Fibroblast of lung (primary cell): ENCODE measurements around the gene FOS. TPM values are rescaled to one million over a fixed set of nuclear protein-coding genes. Genes with fewer than 3 reads are reported as not detected.
A peak's percentile ranks its signal among the peaks of the same experiment; 100 is the strongest.

ENCODE experiments used
- DNase-seq, 2 donors: peaks; one replicate each; pipeline versions ENCODE4 v3.0.0 to v3.0.0-alpha.2; 2010; ENCODE audit warnings: low read depth in 2 of 2
- H2AFZ ChIP-seq: 2 replicates; pipeline ENCODE4 v1.5.1; 2012; ENCODE audit warnings: low read length, control low read depth, inconsistent platforms
- H3K27ac ChIP-seq: 2 replicates; pipeline ENCODE4 v1.5.1; 2011; ENCODE audit warnings: low read length, control low read depth; ENCODE audit not compliant: insufficient read depth
- H3K27me3 ChIP-seq: 2 replicates; pipeline ENCODE4 v1.5.1; 2011; ENCODE audit warnings: mild to moderate bottlenecking, low read length; ENCODE audit not compliant: control insufficient read depth, insufficient read depth
- H3K36me3 ChIP-seq: 2 replicates; pipeline ENCODE4 v1.5.1; 2011; ENCODE audit warnings: low read length; ENCODE audit not compliant: control insufficient read depth, insufficient read depth
- H3K4me1 ChIP-seq: 2 replicates; pipeline ENCODE4 v1.5.1; 2011; ENCODE audit warnings: low read length; ENCODE audit not compliant: control insufficient read depth, insufficient read depth; ENCODE audit errors: extremely low read depth
- H3K4me2 ChIP-seq: 2 replicates; pipeline ENCODE4 v1.5.1; 2011; ENCODE audit warnings: low read length, control low read depth; ENCODE audit not compliant: insufficient read depth; ENCODE audit errors: extremely low read depth
- H3K4me3 ChIP-seq, 4 experiments: fragments of 200-600 bp in 1 of 4; sonication (generic) in 1 of 4; replicated peaks in 1 of 4; 2 replicates each; pipeline ENCODE4 v1.5.1; 2011 to 2016; ENCODE audit warnings: low read length in 4 of 4, low read depth in 3 of 4, mild to moderate bottlenecking in 3 of 4, control low read depth in 2 of 4, inconsistent platforms in 1 of 4, mixed read lengths in 1 of 4; ENCODE audit not compliant: insufficient read depth in 1 of 4; ENCODE audit errors: control extremely low read depth in 1 of 4
- H3K79me2 ChIP-seq: 2 replicates; pipeline ENCODE4 v1.5.1; 2012; ENCODE audit warnings: mild to moderate bottlenecking, low read length, inconsistent platforms; ENCODE audit not compliant: control insufficient read depth, insufficient read depth
- H3K9ac ChIP-seq: 2 replicates; pipeline ENCODE4 v1.5.1; 2011; ENCODE audit warnings: mild to moderate bottlenecking, low read length, control low read depth; ENCODE audit not compliant: insufficient read depth
- H3K9me3 ChIP-seq: 2 replicates; pipeline ENCODE4 v1.5.1; 2012; ENCODE audit warnings: low read depth, low read length; ENCODE audit not compliant: control insufficient read depth, insufficient read depth
- H4K20me1 ChIP-seq: 2 replicates; pipeline ENCODE4 v1.5.1; 2011; ENCODE audit warnings: low read length; ENCODE audit not compliant: control insufficient read depth, insufficient read depth; ENCODE audit errors: extremely low read depth
- EZH2 ChIP-seq: IDR thresholded peaks from 2 replicates; pipeline ENCODE4 v1.5.1; 2012; ENCODE audit warnings: low read length, control low read depth, mild to moderate bottlenecking; ENCODE audit errors: missing control alignments
- polyA minus RNA-seq: library from RNA; depleted of rRNA, polyadenylated mRNA; stranded (reverse); fragments of >200 nt; gene quantifications from 2 replicates; pipeline ENCODE4 v1.2.3, GENCODE V29; 2011; ENCODE audit warnings: low replicate concordance
- polyA plus RNA-seq, 2 donors: library from polyadenylated mRNA; depleted of rRNA in 1 of 2; stranded (reverse) in 1 of 2; unstranded in 1 of 2; fragments of >200 nt; gene quantifications; 2 replicates each; pipeline ENCODE4 v1.2.1, GENCODE V29; 2011 to 2012; ENCODE audit warnings: missing spikeins in 1 of 2
- total RNA-seq: library from RNA; depleted of rRNA; stranded (reverse); fragments of >200 nt; gene quantifications from 2 replicates; pipeline ENCODE4 v1.2.1, GENCODE V29; 2014
- TF ChIP-seq, protein P1 (sequence below), 2 donors: IDR thresholded peaks in 1 of 2; conservative IDR thresholded peaks in 1 of 2; 1 replicate in 1 of 2; 2 replicates in 1 of 2; pipeline ENCODE4 v1.5.1; 2011 to 2012; ENCODE audit warnings: low read length in 2 of 2, control low read depth in 1 of 2, inconsistent platforms in 1 of 2, low read depth in 1 of 2, mild to moderate bottlenecking in 1 of 2

The FOS gene
- 71.4 and 178 TPM in 2 replicates for total RNA-seq
- 24.6 and 347 TPM in 2 replicates for polyA plus RNA-seq
- 20.7 and 373 TPM in 2 replicates for polyA plus RNA-seq (2012)
- 80.6 and 399 TPM in 2 replicates for polyA minus RNA-seq

DNA sequence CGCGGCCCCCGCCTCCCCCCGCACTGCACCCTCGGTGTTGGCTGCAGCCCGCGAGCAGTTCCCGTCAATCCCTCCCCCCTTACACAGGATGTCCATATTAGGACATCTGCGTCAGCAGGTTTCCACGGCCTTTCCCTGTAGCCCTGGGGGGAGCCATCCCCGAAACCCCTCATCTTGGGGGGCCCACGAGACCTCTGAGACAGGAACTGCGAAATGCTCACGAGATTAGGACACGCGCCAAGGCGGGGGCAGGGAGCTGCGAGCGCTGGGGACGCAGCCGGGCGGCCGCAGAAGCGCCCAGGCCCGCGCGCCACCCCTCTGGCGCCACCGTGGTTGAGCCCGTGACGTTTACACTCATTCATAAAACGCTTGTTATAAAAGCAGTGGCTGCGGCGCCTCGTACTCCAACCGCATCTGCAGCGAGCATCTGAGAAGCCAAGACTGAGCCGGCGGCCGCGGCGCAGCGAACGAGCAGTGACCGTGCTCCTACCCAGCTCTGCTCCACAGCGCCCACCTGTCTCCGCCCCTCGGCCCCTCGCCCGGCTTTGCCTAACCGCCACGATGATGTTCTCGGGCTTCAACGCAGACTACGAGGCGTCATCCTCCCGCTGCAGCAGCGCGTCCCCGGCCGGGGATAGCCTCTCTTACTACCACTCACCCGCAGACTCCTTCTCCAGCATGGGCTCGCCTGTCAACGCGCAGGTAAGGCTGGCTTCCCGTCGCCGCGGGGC, at the start of gene FOS:
FOS (plus strand) TSS at position 407 of the 731 bp plus-strand sequence; CDS start at position 562, 155 bp downstream.
- peak; percentile 95 to 97 for DNase-seq
- peaks cover 7% of the 10 kb centered on the region for H3K36me3 ChIP-seq

DNA sequence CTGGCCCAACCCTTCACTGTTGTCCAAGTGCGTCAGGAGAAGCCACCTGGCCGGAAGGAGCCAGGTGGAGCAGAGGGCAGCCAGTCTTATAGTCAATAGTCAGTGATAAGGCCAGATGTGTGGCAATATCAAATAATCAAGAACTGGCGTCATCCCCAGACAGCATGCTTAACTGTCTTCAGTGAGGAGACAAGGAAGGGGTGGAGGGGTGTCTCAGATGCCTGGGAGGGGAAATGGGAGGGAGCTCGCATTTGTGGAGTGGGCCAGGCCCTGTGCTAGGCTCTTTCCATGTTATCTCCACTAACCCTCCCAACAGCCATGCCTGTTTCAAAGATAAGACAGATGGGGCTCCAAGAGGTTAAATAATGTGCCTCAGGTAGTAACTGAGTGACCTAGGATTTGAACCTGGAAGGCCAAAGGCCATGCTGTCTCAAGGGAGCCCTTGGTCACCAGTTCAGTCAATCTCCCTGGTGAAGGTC, 48.9 kb upstream of the FOS start:
- Histone ChIP-seq H2AFZ (no peak overlapping the region), H4K20me1 (no peaks in the 10 kb centered on the region), H3K4me2 (no peak overlapping the region), H3K9me3 (no peaks in the 10 kb centered on the region), H3K27ac (no peak overlapping the region), H3K27me3 (no peaks in the 10 kb centered on the region), H3K79me2 (no peaks in the 10 kb centered on the region), H3K9ac (no peak overlapping the region), H3K4me3 (no peak overlapping the region), H3K4me1 (peaks cover under 1% of the 10 kb centered on the region), H3K36me3 (no peaks in the 10 kb centered on the region)
- no peak for DNase-seq
- TF ChIP-seq EZH2: no peak

More for the DNA sequence above, at the start of gene FOS:
- no peaks in the 10 kb centered on the region for H4K20me1 ChIP-seq
- peak within 1 kb of the TSS; percentile 98 for H3K27ac ChIP-seq
- peak within 1 kb of the TSS; percentile 99 for H3K9ac ChIP-seq
- H3K4me1 ChIP-seq: peaks cover 9% of the 10 kb centered on the region
- no peaks in the 10 kb centered on the region for H3K9me3 ChIP-seq
- peak within 1 kb of the TSS; percentile 70 for H2AFZ ChIP-seq
- H3K27me3 ChIP-seq: no peaks in the 10 kb centered on the region
- H3K4me3 ChIP-seq: peak within 1 kb of the TSS; percentile 78 to 91 (median 82)
- H3K79me2 ChIP-seq: peaks cover 4% of the 10 kb centered on the region
- TF ChIP-seq EZH2: no peak
- TF ChIP-seq, protein P1, sequence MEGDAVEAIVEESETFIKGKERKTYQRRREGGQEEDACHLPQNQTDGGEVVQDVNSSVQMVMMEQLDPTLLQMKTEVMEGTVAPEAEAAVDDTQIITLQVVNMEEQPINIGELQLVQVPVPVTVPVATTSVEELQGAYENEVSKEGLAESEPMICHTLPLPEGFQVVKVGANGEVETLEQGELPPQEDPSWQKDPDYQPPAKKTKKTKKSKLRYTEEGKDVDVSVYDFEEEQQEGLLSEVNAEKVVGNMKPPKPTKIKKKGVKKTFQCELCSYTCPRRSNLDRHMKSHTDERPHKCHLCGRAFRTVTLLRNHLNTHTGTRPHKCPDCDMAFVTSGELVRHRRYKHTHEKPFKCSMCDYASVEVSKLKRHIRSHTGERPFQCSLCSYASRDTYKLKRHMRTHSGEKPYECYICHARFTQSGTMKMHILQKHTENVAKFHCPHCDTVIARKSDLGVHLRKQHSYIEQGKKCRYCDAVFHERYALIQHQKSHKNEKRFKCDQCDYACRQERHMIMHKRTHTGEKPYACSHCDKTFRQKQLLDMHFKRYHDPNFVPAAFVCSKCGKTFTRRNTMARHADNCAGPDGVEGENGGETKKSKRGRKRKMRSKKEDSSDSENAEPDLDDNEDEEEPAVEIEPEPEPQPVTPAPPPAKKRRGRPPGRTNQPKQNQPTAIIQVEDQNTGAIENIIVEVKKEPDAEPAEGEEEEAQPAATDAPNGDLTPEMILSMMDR (conservative IDR thresholded peaks at IDR 0.05 in 1 of 2, IDR thresholded peaks at IDR 0.05 in 1 of 2; ENCODE audit: low read depth in 1 of 2, low read length in 2 of 2): no peak
- peak within 1 kb of the TSS; percentile 94 for H3K4me2 ChIP-seq

DNA sequence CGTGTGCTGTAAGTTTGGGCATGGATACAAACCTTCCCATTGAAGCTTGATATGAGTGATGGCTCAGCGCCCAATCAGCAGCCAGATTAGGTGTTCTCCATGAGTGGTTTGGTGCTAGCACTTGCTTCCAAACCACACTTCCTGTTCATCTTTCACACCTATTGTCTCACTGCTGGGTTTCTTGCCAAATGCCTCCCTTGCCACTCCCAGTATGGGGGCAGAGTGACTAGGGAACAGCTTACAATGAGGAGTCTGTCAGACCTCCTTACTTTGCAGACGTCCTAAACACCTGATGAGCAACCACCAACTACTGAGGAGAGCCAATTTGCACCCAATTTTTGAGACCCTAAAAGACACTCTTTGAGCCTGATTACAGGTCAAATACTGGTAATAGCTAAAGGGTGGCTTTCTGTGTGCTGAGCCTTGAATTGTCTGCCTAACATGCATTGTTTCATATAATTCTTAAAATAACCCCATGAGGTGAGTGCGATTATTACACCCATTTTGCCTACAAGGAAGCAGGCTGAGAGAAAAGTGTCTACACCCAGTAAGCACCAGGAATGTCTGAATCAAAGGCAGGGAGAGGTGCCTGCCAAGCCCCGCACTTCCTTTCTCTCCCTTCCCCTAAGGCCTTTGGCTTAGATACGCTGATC, 48.4 kb upstream of the FOS start:
- peaks cover 2% of the 10 kb centered on the region for H3K4me1 ChIP-seq
- DNase-seq: peak in 1 of 2 donors; percentile 79
- no peaks in the 10 kb centered on the region for H3K36me3 ChIP-seq
- no peak overlapping the region for H3K9ac ChIP-seq
- no peaks in the 10 kb centered on the region for H3K79me2 ChIP-seq
- no peak overlapping the region for H3K27ac ChIP-seq
- no peaks in the 10 kb centered on the region for H3K9me3 ChIP-seq
- no peak overlapping the region for H3K4me3 ChIP-seq
- TF ChIP-seq, protein P1 (conservative IDR thresholded peaks at IDR 0.05 in 1 of 2, IDR thresholded peaks at IDR 0.05 in 1 of 2; ENCODE audit: low read depth in 1 of 2, low read length in 2 of 2): peak in 1 of 2 donors; percentile 0
- no peak for TF ChIP-seq EZH2
- no peak overlapping the region for H2AFZ ChIP-seq
- H3K4me2 ChIP-seq: no peak overlapping the region
- no peaks in the 10 kb centered on the region for H4K20me1 ChIP-seq
- H3K27me3 ChIP-seq: no peaks in the 10 kb centered on the region
